ENCODE results near the gene ASIC3.
"Not testable (repeated sequence)": the region's sequence is repeated elsewhere in the genome, so short reads cannot be mapped to it uniquely, and the experiment has no call there.

The ASIC3 gene

GRCh38 chr7:151025924-151026671 lies 22.2 kb upstream of the ASIC3 start:
- no peak for TF ChIP-seq CTCF (IDR thresholded peaks at IDR 0.05; ENCODE audit: low read depth, low read length, missing control alignments)
- no peak overlapping the region for H3K4me3 ChIP-seq (ENCODE audit: low read depth, low read length)
- DNase-seq (ENCODE audit: low read depth) = no peak
- in situ Hi-C loops (cut with HindIII; ENCODE audit: low sequenced_read_pairs) = no loop called here

- DNase-seq (ENCODE audit: low read depth); H3K4me3 ChIP-seq (ENCODE audit: low read depth, low read length); in situ Hi-C loops (cut with HindIII; ENCODE audit: low sequenced_read_pairs): not testable (repeated sequence)
Measured at GRCh38 chr7:151026771-151027727, 21.3 kb upstream of the ASIC3 start.

GRCh38 chr7:151027728-151028130 lies 20.6 kb upstream of the ASIC3 start:
- in situ Hi-C loops (cut with HindIII; ENCODE audit: low sequenced_read_pairs); DNase-seq (ENCODE audit: low read depth): not testable (repeated sequence)
- H3K4me3 ChIP-seq (ENCODE audit: low read depth, low read length) = peak overlapping the region; percentile 84

GRCh38 chr7:151028131-151028947 lies 20.0 kb upstream of the ASIC3 start, which contains the start of gene ABCB8:
Gene ABCB8, plus strand, starts transcription at chr7:151028450. Its CDS starts 66 bp downstream, at chr7:151028516.
- DNase-seq (ENCODE audit: low read depth) = peak; percentile 98
- in situ Hi-C loops (cut with HindIII; ENCODE audit: low sequenced_read_pairs) = no loop called here
- peak within 1 kb of the TSS; percentile 84 for H3K4me3 ChIP-seq (ENCODE audit: low read depth, low read length)
- peak; percentile 52 for TF ChIP-seq CTCF (IDR thresholded peaks at IDR 0.05; ENCODE audit: low read depth, low read length, missing control alignments)

GRCh38 chr7:151028948-151029501 lies 19.3 kb upstream of the ASIC3 start:
- H3K4me3 ChIP-seq (ENCODE audit: low read depth, low read length) = peak overlapping the region; percentile 84
- DNase-seq (ENCODE audit: low read depth) = no peak
- in situ Hi-C loops (cut with HindIII; ENCODE audit: low sequenced_read_pairs) = no loop called here
- no peak for TF ChIP-seq CTCF (IDR thresholded peaks at IDR 0.05; ENCODE audit: low read depth, low read length, missing control alignments)

GRCh38 chr7:151031011-151031410 lies 17.3 kb upstream of the ASIC3 start:
- DNase-seq (ENCODE audit: low read depth) = no peak
- no peak for TF ChIP-seq CTCF (IDR thresholded peaks at IDR 0.05; ENCODE audit: low read depth, low read length, missing control alignments)
- H3K4me3 ChIP-seq (ENCODE audit: low read depth, low read length) = no peak overlapping the region
- in situ Hi-C loops (cut with HindIII; ENCODE audit: low sequenced_read_pairs) = no loop called here
